ENCODE data around the gene TBATA.

DNA sequence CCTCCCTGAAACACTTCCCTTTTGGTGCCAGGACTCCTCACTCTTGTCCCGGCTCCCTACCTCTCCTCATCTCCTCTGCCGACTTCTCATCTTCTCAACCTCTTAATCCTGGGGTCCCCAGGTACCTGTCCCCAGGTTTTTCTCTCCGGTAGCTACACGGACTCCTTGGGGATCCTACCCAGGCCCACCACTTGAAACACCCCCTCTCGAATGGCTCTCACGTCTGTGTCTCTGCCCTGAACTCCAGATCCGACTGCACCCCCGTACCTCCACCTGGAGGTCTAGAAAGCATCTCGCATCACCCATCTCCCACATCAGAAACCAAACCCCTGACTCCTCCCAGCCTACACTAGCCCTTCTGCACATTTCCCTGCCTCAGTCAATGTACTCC, 4.8 kb downstream of the TBATA start:
- TF ChIP-seq, protein P1, sequence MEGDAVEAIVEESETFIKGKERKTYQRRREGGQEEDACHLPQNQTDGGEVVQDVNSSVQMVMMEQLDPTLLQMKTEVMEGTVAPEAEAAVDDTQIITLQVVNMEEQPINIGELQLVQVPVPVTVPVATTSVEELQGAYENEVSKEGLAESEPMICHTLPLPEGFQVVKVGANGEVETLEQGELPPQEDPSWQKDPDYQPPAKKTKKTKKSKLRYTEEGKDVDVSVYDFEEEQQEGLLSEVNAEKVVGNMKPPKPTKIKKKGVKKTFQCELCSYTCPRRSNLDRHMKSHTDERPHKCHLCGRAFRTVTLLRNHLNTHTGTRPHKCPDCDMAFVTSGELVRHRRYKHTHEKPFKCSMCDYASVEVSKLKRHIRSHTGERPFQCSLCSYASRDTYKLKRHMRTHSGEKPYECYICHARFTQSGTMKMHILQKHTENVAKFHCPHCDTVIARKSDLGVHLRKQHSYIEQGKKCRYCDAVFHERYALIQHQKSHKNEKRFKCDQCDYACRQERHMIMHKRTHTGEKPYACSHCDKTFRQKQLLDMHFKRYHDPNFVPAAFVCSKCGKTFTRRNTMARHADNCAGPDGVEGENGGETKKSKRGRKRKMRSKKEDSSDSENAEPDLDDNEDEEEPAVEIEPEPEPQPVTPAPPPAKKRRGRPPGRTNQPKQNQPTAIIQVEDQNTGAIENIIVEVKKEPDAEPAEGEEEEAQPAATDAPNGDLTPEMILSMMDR (IDR thresholded peaks at IDR 0.05; ENCODE audit: low read length), result no peak
- no peak for TF ChIP-seq EZH2 (IDR thresholded peaks at IDR 0.05; ENCODE audit: borderline replicate concordance, low read length)

All from OCI-LY1 (cell line).